Rectal smooth muscle tissue (tissue), 1 donor: ENCODE data around the gene SETBP1.

Source experiments
- H3K27ac ChIP-seq: one replicate; pipeline ENCODE4 v1.7.0; 2013; ENCODE audit warnings: low read depth, low read length, inconsistent platforms
- H3K27me3 ChIP-seq: one replicate; pipeline ENCODE4 v1.7.0; 2013; ENCODE audit warnings: low read length; ENCODE audit not compliant: control insufficient read depth, insufficient read depth
- H3K36me3 ChIP-seq: one replicate; pipeline ENCODE4 v1.7.0; 2013; ENCODE audit warnings: low read length; ENCODE audit not compliant: control insufficient read depth, insufficient read depth
- H3K4me1 ChIP-seq: one replicate; pipeline ENCODE4 v1.7.0; 2013; ENCODE audit warnings: low read length; ENCODE audit not compliant: control insufficient read depth, insufficient read depth
- H3K4me3 ChIP-seq: one replicate; pipeline ENCODE4 v1.7.0; 2013; ENCODE audit warnings: low read length
- H3K9ac ChIP-seq: one replicate; pipeline ENCODE4 v1.7.0; 2013; ENCODE audit warnings: low read length

SETBP1 gene

GRCh38 chr18:44682201-44682870, 1.6 kb downstream of the SETBP1 start:
- no peaks in the 10 kb centered on the region for H3K27me3 ChIP-seq
- H3K27ac ChIP-seq, result peak overlapping the region; percentile 96
- H3K9ac ChIP-seq, result no peak overlapping the region
- peak overlapping the region; percentile 73 for H3K4me3 ChIP-seq
- no peaks in the 10 kb centered on the region for H3K36me3 ChIP-seq
- H3K4me1 ChIP-seq, result peaks cover 17% of the 10 kb centered on the region

DNA sequence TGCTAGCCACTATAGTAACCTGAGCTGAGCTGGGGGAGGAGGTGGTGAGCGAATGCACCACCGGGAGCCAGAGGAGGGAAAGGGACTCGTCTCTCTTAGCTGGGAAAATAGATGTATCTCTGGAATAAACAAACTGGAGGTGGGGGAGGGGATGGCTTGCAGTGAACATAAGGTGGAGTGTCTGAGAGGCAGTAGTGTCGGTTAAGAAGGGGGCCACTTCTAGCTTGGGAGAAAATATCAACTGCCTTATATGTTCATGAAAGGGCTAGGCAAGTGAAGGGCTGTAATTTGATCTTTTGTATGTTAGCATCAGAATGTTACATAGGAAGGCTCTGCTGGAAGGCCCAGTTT, 2.2 kb downstream of the SETBP1 start:
- Histone ChIP-seq H3K27ac (peak overlapping the region; percentile 96), H3K4me1 (peaks cover 17% of the 10 kb centered on the region), H3K9ac (no peak overlapping the region), H3K27me3 (no peaks in the 10 kb centered on the region), H3K4me3 (peak overlapping the region; percentile 73), H3K36me3 (no peaks in the 10 kb centered on the region)

DNA sequence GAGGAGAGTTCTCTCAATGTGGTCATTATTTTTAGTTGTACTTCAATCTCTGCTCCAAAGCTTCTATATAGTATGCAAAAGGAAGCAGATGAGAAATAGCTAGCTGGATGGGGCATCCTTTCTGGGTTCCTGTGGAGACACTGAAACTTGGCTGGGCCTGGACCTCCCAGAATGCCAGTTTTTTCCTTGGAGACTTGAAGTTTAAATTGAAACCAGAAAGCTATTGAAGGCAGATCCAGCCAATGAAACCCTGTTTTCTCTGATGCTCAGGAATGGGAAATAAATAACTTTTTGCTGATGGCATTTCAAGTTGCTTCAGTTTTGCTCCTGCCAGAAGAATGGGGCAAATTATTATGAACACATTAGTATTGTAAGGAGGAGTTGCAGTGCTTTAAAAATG, 2.9 kb downstream of the SETBP1 start:
- Histone ChIP-seq H3K27ac (peak overlapping the region; percentile 96), H3K36me3 (no peaks in the 10 kb centered on the region), H3K27me3 (no peaks in the 10 kb centered on the region), H3K9ac (no peak overlapping the region), H3K4me3 (no peak overlapping the region), H3K4me1 (peaks cover 16% of the 10 kb centered on the region)

DNA sequence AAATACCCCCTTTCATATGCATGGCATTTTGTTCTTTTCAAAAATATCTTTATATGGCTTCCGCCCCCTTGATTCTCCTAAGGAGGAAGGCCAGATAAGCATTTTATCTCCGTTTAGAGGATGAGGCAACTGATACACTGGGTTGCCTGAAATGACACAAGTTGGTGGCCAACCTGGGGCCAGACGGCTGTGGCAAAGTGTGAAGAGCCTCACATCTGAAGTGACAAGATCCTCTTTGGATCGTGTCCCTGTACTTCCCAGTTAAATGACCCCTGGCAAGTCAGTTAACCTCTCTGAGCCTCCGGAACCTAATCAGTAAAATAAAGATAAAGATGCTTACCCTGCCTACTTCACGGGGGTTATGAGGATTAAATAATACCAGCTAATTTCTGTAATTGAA, 4.6 kb downstream of the SETBP1 start:
- peaks cover 15% of the 10 kb centered on the region for H3K4me1 ChIP-seq
- no peak overlapping the region for H3K27ac ChIP-seq
- H3K27me3 ChIP-seq, result no peaks in the 10 kb centered on the region

DNA sequence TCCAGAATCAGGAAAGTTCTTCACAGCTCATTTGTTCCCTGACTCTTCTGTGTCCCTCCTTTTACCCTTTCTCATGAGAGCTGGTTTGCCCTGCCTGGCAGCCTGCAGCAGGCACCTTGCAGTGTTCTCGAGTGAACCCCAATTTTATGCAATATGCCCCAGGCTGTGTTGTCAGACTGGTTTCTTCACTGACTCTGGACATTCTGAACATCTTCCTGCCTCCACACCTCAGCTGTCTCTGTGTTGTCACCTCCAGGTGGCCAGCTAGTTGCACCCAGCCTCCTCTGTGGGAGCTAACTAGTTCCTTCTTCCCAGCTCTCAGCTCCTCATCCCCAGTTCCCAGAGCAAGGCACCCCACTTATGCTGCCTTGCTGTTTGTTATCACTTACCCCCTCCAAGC, 5.5 kb downstream of the SETBP1 start:
- Histone ChIP-seq H3K27ac (no peak overlapping the region), H3K27me3 (no peaks in the 10 kb centered on the region), H3K36me3 (no peaks in the 10 kb centered on the region), H3K4me1 (peaks cover 15% of the 10 kb centered on the region), H3K9ac (no peak overlapping the region), H3K4me3 (no peak overlapping the region)

More for the DNA sequence above, 4.6 kb downstream of the SETBP1 start:
- Histone ChIP-seq H3K9ac (no peak overlapping the region), H3K4me3 (no peak overlapping the region), H3K36me3 (no peaks in the 10 kb centered on the region)

- Histone ChIP-seq H3K27me3 (no peaks in the 10 kb centered on the region), H3K4me3 (no peak overlapping the region), H3K4me1 (peaks cover 15% of the 10 kb centered on the region), H3K27ac (no peak overlapping the region), H3K36me3 (no peaks in the 10 kb centered on the region), H3K9ac (no peak overlapping the region)
These were observed 6.7 kb downstream of the SETBP1 start for GRCh38 chr18:44687421-44687820.

- Histone ChIP-seq H3K36me3 (no peaks in the 10 kb centered on the region), H3K27me3 (no peaks in the 10 kb centered on the region), H3K9ac (no peak overlapping the region), H3K4me3 (no peak overlapping the region), H3K4me1 (no peaks in the 10 kb centered on the region), H3K27ac (no peak overlapping the region)
These were observed 9.0 kb downstream of the SETBP1 start for GRCh38 chr18:44689736-44690135.

DNA sequence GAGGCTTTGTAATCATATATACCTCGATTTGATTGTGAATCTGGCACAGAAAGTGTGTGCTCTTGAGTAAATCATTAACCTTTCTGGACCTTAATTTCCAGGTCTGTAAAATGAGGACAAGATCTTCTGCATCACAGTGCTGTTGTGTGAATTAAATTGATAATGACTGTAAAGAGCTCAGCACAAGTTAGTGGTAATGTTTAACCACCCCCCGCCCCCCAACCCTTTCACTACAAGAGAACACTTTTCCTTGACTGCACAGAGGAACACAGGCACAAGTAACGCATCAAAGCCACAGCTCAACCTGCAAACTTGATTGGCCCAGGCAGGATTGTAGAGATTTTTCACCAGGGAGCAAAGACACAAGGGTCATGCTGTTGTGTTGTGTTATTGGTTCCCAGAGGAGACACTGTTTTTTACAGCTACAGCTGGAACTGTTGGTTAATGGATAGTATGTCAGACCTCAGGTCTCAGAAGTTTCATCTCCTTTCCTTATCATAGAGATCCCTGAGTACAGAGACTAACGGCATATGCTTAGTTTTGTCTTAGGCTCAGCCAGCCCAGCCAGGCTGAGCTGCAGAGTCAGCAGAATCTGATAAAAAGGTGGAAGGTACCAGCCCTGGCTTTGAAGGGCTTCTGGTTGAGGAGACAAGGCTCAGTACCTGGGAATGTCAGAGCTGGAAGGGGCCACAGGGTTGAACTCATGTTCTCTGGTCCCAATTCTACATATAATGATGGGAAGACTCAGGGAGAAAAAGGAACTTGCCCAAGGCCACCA, 10.6 kb downstream of the SETBP1 start:
- no peak overlapping the region for H3K4me3 ChIP-seq
- no peak overlapping the region for H3K9ac ChIP-seq
- no peak overlapping the region for H3K27ac ChIP-seq
- H3K27me3 ChIP-seq, result no peaks in the 10 kb centered on the region
- peaks cover 7% of the 10 kb centered on the region for H3K4me1 ChIP-seq
- H3K36me3 ChIP-seq, result no peaks in the 10 kb centered on the region

DNA sequence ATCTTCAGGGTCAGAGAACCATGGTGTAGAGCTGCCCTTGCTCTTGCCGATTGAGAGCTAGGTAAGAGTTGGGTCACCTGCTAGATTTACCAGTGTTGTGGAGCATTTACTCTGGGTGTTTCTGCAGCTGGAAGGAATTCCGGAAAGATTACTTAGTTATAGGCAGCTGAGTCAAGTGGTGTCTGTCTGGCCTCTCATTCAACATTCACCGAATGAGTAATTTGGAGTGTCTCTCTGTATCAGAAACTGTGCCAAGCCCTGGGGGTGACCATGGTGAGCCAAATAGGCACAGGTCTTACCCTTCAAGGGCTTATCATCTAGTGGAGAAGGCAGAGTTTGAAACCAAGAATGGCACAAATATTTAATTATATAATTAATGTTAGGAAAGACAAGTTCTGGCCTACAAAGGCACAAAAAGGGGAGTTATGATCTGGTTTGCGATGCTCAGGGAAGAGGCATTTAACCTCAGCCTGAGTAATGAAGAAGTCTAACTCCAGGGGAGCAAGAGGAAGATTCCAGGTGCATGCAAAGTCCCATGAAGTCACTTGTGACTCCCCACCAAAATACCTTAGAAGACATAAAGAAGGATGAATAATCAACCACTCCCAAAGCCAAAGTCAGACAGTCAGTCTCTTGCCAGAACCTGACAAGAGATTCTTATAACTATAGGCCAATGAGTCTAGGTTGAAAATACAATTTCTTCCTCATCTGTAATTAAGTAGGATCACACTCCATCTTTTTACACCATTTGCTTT, 12.5 kb downstream of the SETBP1 start:
- Histone ChIP-seq H3K36me3 (no peaks in the 10 kb centered on the region), H3K27ac (no peak overlapping the region), H3K4me1 (peaks cover 19% of the 10 kb centered on the region), H3K27me3 (no peaks in the 10 kb centered on the region), H3K4me3 (no peak overlapping the region), H3K9ac (no peak overlapping the region)

DNA sequence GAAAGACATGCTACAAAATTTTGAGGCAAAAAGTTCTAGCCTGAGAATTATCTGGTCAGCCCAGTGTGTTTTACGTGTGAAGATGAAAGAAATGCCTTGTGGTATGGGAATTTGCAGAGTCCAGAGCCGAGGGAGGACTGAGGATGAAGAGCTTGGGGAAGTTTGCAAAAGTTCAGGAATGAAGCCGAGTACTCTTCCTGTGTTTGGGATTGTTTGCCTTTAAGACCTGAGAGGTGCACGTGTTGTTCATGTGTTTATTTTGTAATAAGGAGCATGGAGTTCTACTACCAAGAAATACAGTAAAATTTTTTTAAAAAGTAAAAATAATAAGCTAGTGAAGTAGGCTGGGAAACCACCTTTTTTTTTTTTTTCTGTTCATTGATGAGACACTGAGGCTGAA, 14.8 kb downstream of the SETBP1 start:
- peaks cover 31% of the 10 kb centered on the region for H3K4me1 ChIP-seq
- no peak overlapping the region for H3K27ac ChIP-seq

GRCh38 chr18:44696892-44697291, 16.2 kb downstream of the SETBP1 start:
- H3K27me3 ChIP-seq, result no peaks in the 10 kb centered on the region
- no peaks in the 10 kb centered on the region for H3K36me3 ChIP-seq
- peaks cover 36% of the 10 kb centered on the region for H3K4me1 ChIP-seq
- H3K9ac ChIP-seq, result no peak overlapping the region
- no peak overlapping the region for H3K4me3 ChIP-seq
- H3K27ac ChIP-seq, result peak overlapping the region; percentile 7

More for the DNA sequence above, 14.8 kb downstream of the SETBP1 start:
- H3K36me3 ChIP-seq, result no peaks in the 10 kb centered on the region
- H3K27me3 ChIP-seq, result no peaks in the 10 kb centered on the region
- H3K4me3 ChIP-seq, result no peak overlapping the region
- no peak overlapping the region for H3K9ac ChIP-seq

DNA sequence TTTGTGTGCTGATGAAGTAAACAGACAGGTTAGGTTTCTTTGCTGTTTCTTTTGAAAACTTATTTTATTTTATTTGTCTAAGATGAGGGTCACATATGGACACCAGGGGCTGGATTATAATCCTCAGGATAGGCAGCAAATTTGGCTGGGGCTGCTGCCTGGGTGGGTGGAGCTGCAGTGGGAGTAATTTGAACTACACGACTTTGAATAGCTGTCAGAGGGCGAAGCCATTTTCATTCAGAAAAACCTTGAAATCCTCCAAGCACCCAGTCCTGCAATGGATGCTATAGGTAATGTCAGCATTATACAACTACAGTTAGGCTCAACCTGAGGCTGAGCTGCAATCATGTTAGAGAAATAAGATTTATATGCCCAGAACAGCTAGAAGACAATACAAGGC, 16.6 kb downstream of the SETBP1 start:
- Histone ChIP-seq H3K4me3 (no peak overlapping the region), H3K4me1 (peaks cover 36% of the 10 kb centered on the region), H3K27ac (peak overlapping the region; percentile 7), H3K36me3 (no peaks in the 10 kb centered on the region), H3K27me3 (no peaks in the 10 kb centered on the region), H3K9ac (no peak overlapping the region)
